Upper lobe of left lung (tissue), 4 donors: Measurements from ENCODE around the gene ARHGDIG.

Experiments
- EP300 ChIP-seq, 4 donors: sonication (generic); formaldehyde crosslinking; IDR thresholded peaks; one replicate each; pipeline ENCODE4 v1.5.1; 2017; ENCODE audit warnings: antibody characterized with exemption in 4 of 4, control low read depth in 2 of 4
- POLR2A ChIP-seq, 4 donors: fragments of 450-650 bp; IDR thresholded peaks; one replicate each; pipeline ENCODE4 v1.5.1; 2016 to 2017; ENCODE audit warnings: antibody characterized with exemption in 4 of 4, mild to moderate bottlenecking in 2 of 4
- TF ChIP-seq, protein P1 (sequence below), 6 experiments: fragments of 450-650 bp in 4 of 6; fragments of 200-600 bp in 2 of 6; sonication (generic) in 2 of 6; IDR thresholded peaks; one replicate each; pipeline ENCODE4 v1.5.1; 2016 to 2019; ENCODE audit warnings: antibody characterized with exemption in 6 of 6

DNA sequence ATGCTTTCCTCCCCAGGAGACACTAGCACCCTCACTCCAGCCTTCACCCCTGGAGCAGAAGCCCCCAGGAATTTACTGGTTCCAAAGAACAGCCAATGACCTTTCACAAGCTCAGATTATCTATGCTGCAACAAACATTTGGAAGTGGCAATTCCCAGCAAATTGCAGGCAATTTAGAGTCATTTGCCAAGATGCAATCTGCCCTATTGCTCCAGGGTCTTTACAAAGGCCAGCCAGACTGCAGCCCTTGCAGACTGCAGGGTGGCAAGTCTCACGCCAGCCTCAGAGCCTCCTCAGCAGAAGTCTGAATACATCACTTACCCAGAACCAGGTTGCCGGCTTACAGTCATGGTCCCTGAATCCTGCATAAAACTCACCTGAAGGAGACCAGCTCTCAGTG is 50.4 kb downstream of the ARHGDIG start:
- TF ChIP-seq, protein P1, sequence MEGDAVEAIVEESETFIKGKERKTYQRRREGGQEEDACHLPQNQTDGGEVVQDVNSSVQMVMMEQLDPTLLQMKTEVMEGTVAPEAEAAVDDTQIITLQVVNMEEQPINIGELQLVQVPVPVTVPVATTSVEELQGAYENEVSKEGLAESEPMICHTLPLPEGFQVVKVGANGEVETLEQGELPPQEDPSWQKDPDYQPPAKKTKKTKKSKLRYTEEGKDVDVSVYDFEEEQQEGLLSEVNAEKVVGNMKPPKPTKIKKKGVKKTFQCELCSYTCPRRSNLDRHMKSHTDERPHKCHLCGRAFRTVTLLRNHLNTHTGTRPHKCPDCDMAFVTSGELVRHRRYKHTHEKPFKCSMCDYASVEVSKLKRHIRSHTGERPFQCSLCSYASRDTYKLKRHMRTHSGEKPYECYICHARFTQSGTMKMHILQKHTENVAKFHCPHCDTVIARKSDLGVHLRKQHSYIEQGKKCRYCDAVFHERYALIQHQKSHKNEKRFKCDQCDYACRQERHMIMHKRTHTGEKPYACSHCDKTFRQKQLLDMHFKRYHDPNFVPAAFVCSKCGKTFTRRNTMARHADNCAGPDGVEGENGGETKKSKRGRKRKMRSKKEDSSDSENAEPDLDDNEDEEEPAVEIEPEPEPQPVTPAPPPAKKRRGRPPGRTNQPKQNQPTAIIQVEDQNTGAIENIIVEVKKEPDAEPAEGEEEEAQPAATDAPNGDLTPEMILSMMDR (IDR thresholded peaks at IDR 0.05), result no peak
- no peak for TF ChIP-seq POLR2A (IDR thresholded peaks at IDR 0.05)
- no peak for TF ChIP-seq EP300 (IDR thresholded peaks at IDR 0.05)
